HL-60 (cell line): Measurements from ENCODE around the gene SLC35A4.
A peak's percentile ranks its signal among the peaks of the same experiment; 100 is the strongest.

Experiments
- DNase-seq, 2 experiments: peaks; one replicate each; pipeline ENCODE4 v3.0.0-alpha.2; 2010 to 2020; ENCODE audit warnings: low read depth in 1 of 2, low spot score in 1 of 2
- H3K27ac ChIP-seq: fragments of 250-450 bp; sonication (Bioruptor Pico); replicated peaks from 2 replicates; pipeline ENCODE4 v1.5.1; 2020; ENCODE audit warnings: mild to moderate bottlenecking, moderate library complexity
- H3K27me3 ChIP-seq: fragments of 250-450 bp; sonication (Bioruptor Pico); 2 replicates; pipeline ENCODE4 v1.5.1; 2021; ENCODE audit warnings: mild to moderate bottlenecking, moderate library complexity; ENCODE audit not compliant: insufficient read depth, poor library complexity, severe bottlenecking
- H3K4me3 ChIP-seq: replicated peaks from 2 replicates; pipeline ENCODE4 v1.5.1; 2011; ENCODE audit warnings: mild to moderate bottlenecking, control low read depth, low read length; ENCODE audit not compliant: insufficient read depth
- GABPA ChIP-seq: IDR thresholded peaks from 2 replicates; pipeline ENCODE4 v1.6.1; 2012; ENCODE audit warnings: low read depth
- POLR2AphosphoS5 ChIP-seq: IDR thresholded peaks from 2 replicates; pipeline ENCODE4 v1.6.1; 2012; ENCODE audit warnings: low read depth
- SPI1 ChIP-seq: IDR thresholded peaks from 2 replicates; pipeline ENCODE4 v1.6.1; 2012; ENCODE audit warnings: low read depth, mild to moderate bottlenecking, borderline replicate concordance
- TF ChIP-seq, protein P1 (sequence below): IDR thresholded peaks from one replicate; pipeline ENCODE4 v1.5.1; 2011; ENCODE audit warnings: low read length, control low read depth, inconsistent platforms; ENCODE audit not compliant: insufficient read depth
- TF ChIP-seq, protein P2 (sequence below): IDR thresholded peaks from 2 replicates; pipeline ENCODE4 v1.6.1; 2012; ENCODE audit warnings: low read depth; ENCODE audit not compliant: insufficient replicate concordance

The SLC35A4 gene

DNA sequence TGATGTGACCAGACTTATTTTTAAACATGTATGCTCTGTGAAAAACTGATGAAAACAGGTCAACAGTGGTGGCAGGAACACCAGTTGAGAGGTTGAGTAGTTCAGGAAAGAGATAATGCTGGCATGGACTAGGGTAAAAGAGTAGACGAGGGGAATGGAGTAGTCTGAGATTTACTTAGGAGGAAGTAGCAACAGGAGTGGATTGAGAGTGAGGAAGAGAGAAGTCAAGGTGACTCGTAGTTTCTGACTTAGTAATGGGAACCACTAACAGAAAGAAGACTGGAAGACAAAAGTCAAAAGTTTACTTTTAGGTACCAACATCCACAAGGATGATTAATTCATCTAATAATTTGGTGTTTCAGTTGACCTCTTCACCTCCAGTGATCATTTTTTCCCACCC is 11.0 kb upstream of the SLC35A4 start:
- TF ChIP-seq POLR2AphosphoS5 = peak; percentile 12; the same call in 1 of the 2 replicates
- peak; percentile 23; the same call in 1 of the 2 replicates for TF ChIP-seq SPI1
- TF ChIP-seq, protein P1, sequence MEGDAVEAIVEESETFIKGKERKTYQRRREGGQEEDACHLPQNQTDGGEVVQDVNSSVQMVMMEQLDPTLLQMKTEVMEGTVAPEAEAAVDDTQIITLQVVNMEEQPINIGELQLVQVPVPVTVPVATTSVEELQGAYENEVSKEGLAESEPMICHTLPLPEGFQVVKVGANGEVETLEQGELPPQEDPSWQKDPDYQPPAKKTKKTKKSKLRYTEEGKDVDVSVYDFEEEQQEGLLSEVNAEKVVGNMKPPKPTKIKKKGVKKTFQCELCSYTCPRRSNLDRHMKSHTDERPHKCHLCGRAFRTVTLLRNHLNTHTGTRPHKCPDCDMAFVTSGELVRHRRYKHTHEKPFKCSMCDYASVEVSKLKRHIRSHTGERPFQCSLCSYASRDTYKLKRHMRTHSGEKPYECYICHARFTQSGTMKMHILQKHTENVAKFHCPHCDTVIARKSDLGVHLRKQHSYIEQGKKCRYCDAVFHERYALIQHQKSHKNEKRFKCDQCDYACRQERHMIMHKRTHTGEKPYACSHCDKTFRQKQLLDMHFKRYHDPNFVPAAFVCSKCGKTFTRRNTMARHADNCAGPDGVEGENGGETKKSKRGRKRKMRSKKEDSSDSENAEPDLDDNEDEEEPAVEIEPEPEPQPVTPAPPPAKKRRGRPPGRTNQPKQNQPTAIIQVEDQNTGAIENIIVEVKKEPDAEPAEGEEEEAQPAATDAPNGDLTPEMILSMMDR = no peak
- no peak overlapping the region for H3K4me3 ChIP-seq
- no peak overlapping the region for H3K27ac ChIP-seq
- H3K27me3 ChIP-seq = no peaks in the 10 kb centered on the region
- no peak for DNase-seq

- H3K4me3 ChIP-seq = no peak overlapping the region
- peak; percentile 34 to 44 for DNase-seq
- H3K27ac ChIP-seq = no peak overlapping the region
- no peaks in the 10 kb centered on the region for H3K27me3 ChIP-seq
- peak; percentile 14; the same call in 1 of the 2 replicates for TF ChIP-seq SPI1
- TF ChIP-seq, protein P2, sequence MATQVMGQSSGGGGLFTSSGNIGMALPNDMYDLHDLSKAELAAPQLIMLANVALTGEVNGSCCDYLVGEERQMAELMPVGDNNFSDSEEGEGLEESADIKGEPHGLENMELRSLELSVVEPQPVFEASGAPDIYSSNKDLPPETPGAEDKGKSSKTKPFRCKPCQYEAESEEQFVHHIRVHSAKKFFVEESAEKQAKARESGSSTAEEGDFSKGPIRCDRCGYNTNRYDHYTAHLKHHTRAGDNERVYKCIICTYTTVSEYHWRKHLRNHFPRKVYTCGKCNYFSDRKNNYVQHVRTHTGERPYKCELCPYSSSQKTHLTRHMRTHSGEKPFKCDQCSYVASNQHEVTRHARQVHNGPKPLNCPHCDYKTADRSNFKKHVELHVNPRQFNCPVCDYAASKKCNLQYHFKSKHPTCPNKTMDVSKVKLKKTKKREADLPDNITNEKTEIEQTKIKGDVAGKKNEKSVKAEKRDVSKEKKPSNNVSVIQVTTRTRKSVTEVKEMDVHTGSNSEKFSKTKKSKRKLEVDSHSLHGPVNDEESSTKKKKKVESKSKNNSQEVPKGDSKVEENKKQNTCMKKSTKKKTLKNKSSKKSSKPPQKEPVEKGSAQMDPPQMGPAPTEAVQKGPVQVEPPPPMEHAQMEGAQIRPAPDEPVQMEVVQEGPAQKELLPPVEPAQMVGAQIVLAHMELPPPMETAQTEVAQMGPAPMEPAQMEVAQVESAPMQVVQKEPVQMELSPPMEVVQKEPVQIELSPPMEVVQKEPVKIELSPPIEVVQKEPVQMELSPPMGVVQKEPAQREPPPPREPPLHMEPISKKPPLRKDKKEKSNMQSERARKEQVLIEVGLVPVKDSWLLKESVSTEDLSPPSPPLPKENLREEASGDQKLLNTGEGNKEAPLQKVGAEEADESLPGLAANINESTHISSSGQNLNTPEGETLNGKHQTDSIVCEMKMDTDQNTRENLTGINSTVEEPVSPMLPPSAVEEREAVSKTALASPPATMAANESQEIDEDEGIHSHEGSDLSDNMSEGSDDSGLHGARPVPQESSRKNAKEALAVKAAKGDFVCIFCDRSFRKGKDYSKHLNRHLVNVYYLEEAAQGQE = no peak
Measured at GRCh38 chr5:140554454-140554853, 10.2 kb upstream of the SLC35A4 start.

GRCh38 chr5:140555747-140556312 is 8.8 kb upstream of the SLC35A4 start:
- TF ChIP-seq SPI1 = peak; percentile 78
- TF ChIP-seq, protein P2 = no peak
- TF ChIP-seq, protein P1 = no peak
- TF ChIP-seq POLR2AphosphoS5 = no peak
- DNase-seq = no peak
- Histone ChIP-seq H3K27me3 (no peaks in the 10 kb centered on the region), H3K27ac (no peak overlapping the region), H3K4me3 (peak overlapping the region; percentile 76)

DNA sequence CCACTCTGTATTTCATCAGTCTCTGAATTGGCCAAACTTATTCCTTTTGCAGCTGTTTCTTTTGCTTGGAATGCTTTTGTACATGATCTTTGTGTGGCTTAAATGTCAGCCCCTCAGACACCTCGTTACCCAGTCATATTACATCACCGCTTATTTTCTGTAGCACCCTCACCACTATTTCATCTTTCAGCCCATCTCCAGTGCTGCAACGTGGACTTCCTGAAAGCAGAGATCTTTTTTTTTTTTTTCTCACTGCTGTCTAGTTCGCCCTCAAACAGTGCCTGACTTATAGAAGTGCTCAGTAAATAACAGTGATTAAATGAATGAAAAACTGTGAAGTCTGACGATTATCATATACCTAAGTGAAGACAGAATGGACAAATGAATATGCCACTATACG is 8.2 kb upstream of the SLC35A4 start:
- Histone ChIP-seq H3K27me3 (no peaks in the 10 kb centered on the region), H3K4me3 (peak overlapping the region; percentile 76), H3K27ac (peak overlapping the region; percentile 83)
- TF ChIP-seq POLR2AphosphoS5 = no peak
- DNase-seq = peak in 1 of 2 experiments; percentile 47

- peak; percentile 81 to 91 for DNase-seq
- TF ChIP-seq, protein P2 = peak; percentile 73
- TF ChIP-seq, protein P1 = no peak
- TF ChIP-seq POLR2AphosphoS5 (peak; percentile 95), GABPA (peak; percentile 85), SPI1 (peak; percentile 84)
- H3K27ac ChIP-seq = peak within 1 kb of the TSS; percentile 83
- H3K4me3 ChIP-seq = peak within 1 kb of the TSS; percentile 76
- no peaks in the 10 kb centered on the region for H3K27me3 ChIP-seq
Measured at GRCh38 chr5:140557136-140557805, 7.4 kb upstream of the SLC35A4 start, which contains the start of gene SRA1. Gene SRA1 (minus strand): TSS chr5:140557473. CDS start chr5:140557452, 21 bp downstream.
